WTC11 (cell line): ENCODE measurements around the gene MYF6. TPM values are rescaled to one million over a fixed set of nuclear protein-coding genes. Genes with fewer than 3 reads are reported as not detected.

ENCODE experiments used
- ATAC-seq: fragments of 200-7000 bp; cut with Tn5 transposase; 2 replicates; pipeline ENCODE4 v1.10.0; 2021; ENCODE audit warnings: mild to moderate bottlenecking, moderate library complexity
- CTCF ChIA-PET: fragments of 300-600 bp; sonication (Branson Sonifier 250); formaldehyde crosslinking; loops from one replicate; lab custom pipeline; 2021; ENCODE audit warnings: antibody characterized with exemption; lab: Charles Lee
- POLR2A ChIA-PET: fragments of 350-600 bp; sonication (Branson Sonifier 250); formaldehyde crosslinking; loops from one replicate; lab custom pipeline; 2021; ENCODE audit warnings: antibody characterized with exemption; lab: Charles Lee
- DNase-seq: peaks from one replicate; pipeline ENCODE4 v3.0.0; 2021; ENCODE audit warnings: low spot score
- H3K27ac Mint-ChIP-seq: 2 replicates; pipeline ENCODE4 v1.8.0; 2021; ENCODE audit warnings: mixed read lengths
- H3K27me3 Mint-ChIP-seq: 2 replicates; pipeline ENCODE4 v1.8.0; 2021; ENCODE audit warnings: low read depth, mild to moderate bottlenecking, moderate library complexity, mixed read lengths
- H3K36me3 Mint-ChIP-seq: 2 replicates; pipeline ENCODE4 v1.8.0; 2021; ENCODE audit warnings: mixed read lengths
- H3K4me1 Mint-ChIP-seq: 2 replicates; pipeline ENCODE4 v1.8.0; 2022; ENCODE audit warnings: mixed read lengths
- H3K4me3 Mint-ChIP-seq: 2 replicates; pipeline ENCODE4 v1.8.0; 2021; ENCODE audit warnings: mild to moderate bottlenecking, moderate library complexity, mixed read lengths
- H3K9me3 Mint-ChIP-seq: 2 replicates; pipeline ENCODE4 v1.8.0; 2021; ENCODE audit warnings: mixed read lengths
- ATF6 ChIP-seq: sonication (generic); formaldehyde crosslinking; IDR thresholded peaks from 2 replicates; pipeline ENCODE4 v1.8.1; 2023; ENCODE audit warnings: mild to moderate bottlenecking, missing genetic modification reagents
- CBFB ChIP-seq: sonication (generic); formaldehyde crosslinking; IDR thresholded peaks from 2 replicates; pipeline ENCODE4 v1.8.1; 2022; ENCODE audit warnings: mild to moderate bottlenecking, low read depth, missing genetic modification reagents
- CDX4 ChIP-seq: fragments of 250-450 bp; sonication (Bioruptor Pico); IDR thresholded peaks from 2 replicates; pipeline ENCODE4 v1.9.0; 2021; ENCODE audit warnings: moderate library complexity, mild to moderate bottlenecking, inconsistent platforms, borderline replicate concordance
- CREM ChIP-seq: sonication (generic); formaldehyde crosslinking; IDR thresholded peaks from 2 replicates; pipeline ENCODE4 v1.8.1; 2022; ENCODE audit warnings: mild to moderate bottlenecking, missing genetic modification reagents, moderate library complexity
- EMX1 ChIP-seq: fragments of 250-450 bp; sonication (Bioruptor Pico); IDR thresholded peaks from 2 replicates; pipeline ENCODE4 v1.8.0; 2021; ENCODE audit warnings: mild to moderate bottlenecking
- ESRRA ChIP-seq: sonication (generic); formaldehyde crosslinking; IDR thresholded peaks from 2 replicates; pipeline ENCODE4 v1.8.1; 2022; ENCODE audit warnings: mild to moderate bottlenecking, missing genetic modification reagents, borderline replicate concordance
- FOXP1 ChIP-seq: sonication (generic); formaldehyde crosslinking; IDR thresholded peaks from 2 replicates; pipeline ENCODE4 v1.8.0; 2022; ENCODE audit warnings: missing genetic modification reagents, mild to moderate bottlenecking, moderate library complexity, borderline replicate concordance
- GRHL2 ChIP-seq: fragments of 250-450 bp; sonication (Bioruptor Pico); IDR thresholded peaks from 2 replicates; pipeline ENCODE4 v1.8.0; 2022; ENCODE audit warnings: mild to moderate bottlenecking, moderate library complexity; ENCODE audit not compliant: insufficient replicate concordance, severe bottlenecking
- HMGXB4 ChIP-seq: sonication (generic); formaldehyde crosslinking; IDR thresholded peaks from 2 replicates; pipeline ENCODE4 v1.8.1; 2023; ENCODE audit warnings: mild to moderate bottlenecking, moderate library complexity, missing genetic modification reagents
- JAZF1 ChIP-seq: fragments of 250-450 bp; sonication (Bioruptor Pico); IDR thresholded peaks from 2 replicates; pipeline ENCODE4 v1.9.0; 2021; ENCODE audit warnings: moderate library complexity, mild to moderate bottlenecking, inconsistent platforms
- MYBL2 ChIP-seq: sonication (generic); formaldehyde crosslinking; IDR thresholded peaks from 2 replicates; pipeline ENCODE4 v1.8.1; 2023; ENCODE audit warnings: mild to moderate bottlenecking, moderate library complexity, missing genetic modification reagents
- NFATC4 ChIP-seq: fragments of 250-450 bp; sonication (Bioruptor Pico); IDR thresholded peaks from 2 replicates; pipeline ENCODE4 v1.9.0; 2021; ENCODE audit warnings: mild to moderate bottlenecking
- PREB ChIP-seq: sonication (generic); formaldehyde crosslinking; IDR thresholded peaks from 2 replicates; pipeline ENCODE4 v1.8.1; 2022; ENCODE audit warnings: mild to moderate bottlenecking, missing genetic modification reagents, moderate library complexity, borderline replicate concordance
- SMAD3 ChIP-seq: sonication (generic); formaldehyde crosslinking; IDR thresholded peaks from 2 replicates; pipeline ENCODE4 v1.8.0; 2022; ENCODE audit warnings: missing genetic modification reagents, mild to moderate bottlenecking, borderline replicate concordance
- SMAD4 ChIP-seq: sonication (generic); formaldehyde crosslinking; IDR thresholded peaks from 2 replicates; pipeline ENCODE4 v1.8.0; 2022; ENCODE audit warnings: mild to moderate bottlenecking, missing genetic modification reagents
- ZMAT4 ChIP-seq: fragments of 250-450 bp; sonication (Bioruptor Pico); IDR thresholded peaks from 2 replicates; pipeline ENCODE4 v1.9.0; 2021; ENCODE audit warnings: mild to moderate bottlenecking
- ZNF121 ChIP-seq: sonication (generic); formaldehyde crosslinking; IDR thresholded peaks from 2 replicates; pipeline ENCODE4 v1.8.0; 2023; ENCODE audit warnings: missing genetic modification reagents
- ZNF138 ChIP-seq: sonication (generic); formaldehyde crosslinking; conservative IDR thresholded peaks from 2 replicates; pipeline ENCODE4 v1.8.1; 2022; ENCODE audit warnings: mild to moderate bottlenecking, moderate library complexity, missing genetic modification reagents
- ZNF317 ChIP-seq: sonication (generic); formaldehyde crosslinking; IDR thresholded peaks from 2 replicates; pipeline ENCODE4 v1.8.1; 2023; ENCODE audit warnings: low read depth, mild to moderate bottlenecking, moderate library complexity, missing genetic modification reagents, borderline replicate concordance
- ZNF671 ChIP-seq: fragments of 250-450 bp; sonication (Bioruptor Pico); IDR thresholded peaks from 2 replicates; pipeline ENCODE4 v1.8.0; 2021; ENCODE audit warnings: mild to moderate bottlenecking
- total RNA-seq: library from RNA; stranded (reverse); gene quantifications from 3 replicates; pipeline ENCODE4 v1.2.3, GENCODE V29; 2021

MYF6 gene
- total RNA-seq, 1 experiment from 2014 or later, result 0.15 TPM

GRCh38 chr12:80697270-80697887 is 10.1 kb upstream of the MYF6 start:
- no peak overlapping the region for H3K4me3 Mint-ChIP-seq
- H3K4me1 Mint-ChIP-seq, result peaks cover under 1% of the 10 kb centered on the region
- CTCF ChIA-PET, result interaction anchor here (1.8 kb wide), 1 partner anchor 13 kb away, joined by 5 read pairs; no protein-coding TSS in a partner anchor
- ATAC-seq, result no peak
- TF ChIP-seq CBFB (CRISPR knock-in tag), result no peak
- no peak for TF ChIP-seq ATF6 (CRISPR knock-in tag)
- no peak for TF ChIP-seq ZNF671
- TF ChIP-seq, all 79 proteins: peak for 0
- no peak for DNase-seq
- H3K36me3 Mint-ChIP-seq, result no peaks in the 10 kb centered on the region
- POLR2A ChIA-PET, result no interaction called here
- no peaks in the 10 kb centered on the region for H3K9me3 Mint-ChIP-seq
- 0 out of 2 replicates have a peak, but pooled peaks cover under 1% of the 10 kb centered on the region for H3K27me3 Mint-ChIP-seq
- H3K27ac Mint-ChIP-seq, result no peak overlapping the region

GRCh38 chr12:80698256-80698655 is 9.2 kb upstream of the MYF6 start:
- H3K27me3 Mint-ChIP-seq, result peaks cover 9% of the 10 kb centered on the region
- H3K27ac Mint-ChIP-seq, result no peak overlapping the region
- peaks cover 9% of the 10 kb centered on the region for H3K4me1 Mint-ChIP-seq
- ChIA-PET CTCF (interaction anchor here (1.8 kb wide), 1 partner anchor 12 kb away, joined by 5 read pairs; no protein-coding TSS in a partner anchor), POLR2A (no interaction called here)
- H3K4me3 Mint-ChIP-seq, result no peak overlapping the region
- no peaks in the 10 kb centered on the region for H3K9me3 Mint-ChIP-seq
- DNase-seq (no peak), ATAC-seq (no peak)
- H3K36me3 Mint-ChIP-seq, result no peaks in the 10 kb centered on the region
- TF ChIP-seq SMAD4 (CRISPR knock-in tag) (no peak), FOXP1 (CRISPR knock-in tag) (no peak), MYBL2 (CRISPR knock-in tag) (no peak)
- TF ChIP-seq, all 79 proteins: peak for 0

- POLR2A ChIA-PET, result no interaction called here
- CTCF ChIA-PET, result interaction anchor here (1.0 to 1.8 kb wide), 3 partner anchors 9 to 15 kb away, joined by 3 to 5 read pairs (median 4); no protein-coding TSS in a partner anchor
- no peaks in the 10 kb centered on the region for H3K9me3 Mint-ChIP-seq
- H3K4me3 Mint-ChIP-seq, result no peak overlapping the region
- H3K36me3 Mint-ChIP-seq, result no peaks in the 10 kb centered on the region
- H3K27me3 Mint-ChIP-seq, result peaks cover 16% of the 10 kb centered on the region
- H3K4me1 Mint-ChIP-seq, result peaks cover 17% of the 10 kb centered on the region
- TF ChIP-seq ZNF671 (no peak), JAZF1 (CRISPR knock-in tag) (no peak), GRHL2 (CRISPR knock-in tag) (no peak), ZNF121 (CRISPR knock-in tag) (no peak), SMAD3 (CRISPR knock-in tag) (no peak), ESRRA (CRISPR knock-in tag) (no peak), HMGXB4 (CRISPR knock-in tag) (no peak), CDX4 (no peak), CBFB (CRISPR knock-in tag) (no peak), ZNF138 (CRISPR knock-in tag) (no peak), CREM (CRISPR knock-in tag) (no peak), ZNF317 (CRISPR knock-in tag) (no peak), NFATC4 (no peak), EMX1 (CRISPR knock-in tag) (no peak), ZMAT4 (no peak), PREB (no peak)
- ATAC-seq, result no peak
- no peak for DNase-seq
- no peak overlapping the region for H3K27ac Mint-ChIP-seq
These were observed 8.4 kb upstream of the MYF6 start for GRCh38 chr12:80698847-80699542.
